KOPT-K1 (cell line): ENCODE results near the gene SPCS1.

ENCODE experiments used
- H3K27ac ChIP-seq: fragments of 200-600 bp; sonication (generic); 2 replicates; pipeline ENCODE4 v1.5.1; 2016; ENCODE audit warnings: antibody characterized with exemption, mild to moderate bottlenecking, low read depth, low read length; ENCODE audit not compliant: poor library complexity, severe bottlenecking
- H3K36me3 ChIP-seq: fragments of 200-600 bp; sonication (generic); 2 replicates; pipeline ENCODE4 v1.5.1; 2017; ENCODE audit warnings: antibody characterized with exemption, mild to moderate bottlenecking, low read length, moderate library complexity; ENCODE audit not compliant: insufficient read depth
- H3K9me3 ChIP-seq: fragments of 200-600 bp; sonication (generic); 2 replicates; pipeline ENCODE4 v1.5.1; 2017; ENCODE audit warnings: antibody characterized with exemption, low read length, mild to moderate bottlenecking; ENCODE audit not compliant: insufficient read depth, poor library complexity, severe bottlenecking

SPCS1 gene

DNA sequence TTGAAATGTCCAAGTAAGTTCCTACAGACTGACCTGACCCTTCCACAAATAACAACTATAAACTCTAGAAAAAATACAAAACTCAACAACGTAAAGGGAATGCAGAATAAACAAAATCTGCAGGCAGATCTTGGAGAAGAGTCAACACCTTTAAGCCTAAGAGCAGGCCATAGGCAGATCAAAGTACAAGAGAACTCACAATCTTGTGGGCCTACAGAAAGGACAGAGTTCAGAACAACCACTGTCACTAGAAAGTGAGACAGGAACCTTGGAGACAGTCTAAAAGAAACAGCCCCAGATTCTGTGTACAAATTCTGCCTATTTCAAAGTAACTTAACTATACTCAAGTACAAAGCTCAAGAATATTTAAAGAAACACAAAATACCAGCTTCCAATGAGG lies 33.8 kb downstream of the SPCS1 start:
- Histone ChIP-seq H3K36me3 (peaks cover 84% of the 10 kb centered on the region), H3K27ac (no peak overlapping the region), H3K9me3 (no peaks in the 10 kb centered on the region)

- no peak overlapping the region for H3K27ac ChIP-seq
- H3K36me3 ChIP-seq, result peaks cover 91% of the 10 kb centered on the region
- H3K9me3 ChIP-seq, result no peaks in the 10 kb centered on the region
Observed at GRCh38 chr3:52742418-52743041, 36.6 kb downstream of the SPCS1 start.

GRCh38 chr3:52743152-52743551 lies 37.2 kb downstream of the SPCS1 start:
- Histone ChIP-seq H3K27ac (no peak overlapping the region), H3K9me3 (no peaks in the 10 kb centered on the region), H3K36me3 (peaks cover 90% of the 10 kb centered on the region)

DNA sequence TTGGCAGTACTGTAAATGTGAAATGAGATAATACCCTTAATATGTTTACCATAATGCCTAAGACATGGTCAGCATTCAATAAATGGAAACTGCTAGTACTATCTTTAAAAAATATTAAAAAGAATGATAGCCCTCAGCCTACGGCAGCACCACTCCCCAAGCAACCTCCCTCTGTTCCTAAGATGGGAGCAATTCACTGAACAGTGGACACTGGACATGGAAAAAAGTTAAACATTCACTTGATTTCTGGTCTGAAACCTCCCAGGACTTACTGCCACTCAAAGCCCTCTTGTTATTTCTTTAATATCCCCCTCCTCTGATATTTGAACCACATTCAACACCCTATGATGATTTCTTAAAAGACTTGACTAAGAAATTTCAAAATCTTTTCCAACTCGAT lies 37.8 kb downstream of the SPCS1 start:
- Histone ChIP-seq H3K9me3 (no peaks in the 10 kb centered on the region), H3K36me3 (peaks cover 90% of the 10 kb centered on the region), H3K27ac (no peak overlapping the region)

DNA sequence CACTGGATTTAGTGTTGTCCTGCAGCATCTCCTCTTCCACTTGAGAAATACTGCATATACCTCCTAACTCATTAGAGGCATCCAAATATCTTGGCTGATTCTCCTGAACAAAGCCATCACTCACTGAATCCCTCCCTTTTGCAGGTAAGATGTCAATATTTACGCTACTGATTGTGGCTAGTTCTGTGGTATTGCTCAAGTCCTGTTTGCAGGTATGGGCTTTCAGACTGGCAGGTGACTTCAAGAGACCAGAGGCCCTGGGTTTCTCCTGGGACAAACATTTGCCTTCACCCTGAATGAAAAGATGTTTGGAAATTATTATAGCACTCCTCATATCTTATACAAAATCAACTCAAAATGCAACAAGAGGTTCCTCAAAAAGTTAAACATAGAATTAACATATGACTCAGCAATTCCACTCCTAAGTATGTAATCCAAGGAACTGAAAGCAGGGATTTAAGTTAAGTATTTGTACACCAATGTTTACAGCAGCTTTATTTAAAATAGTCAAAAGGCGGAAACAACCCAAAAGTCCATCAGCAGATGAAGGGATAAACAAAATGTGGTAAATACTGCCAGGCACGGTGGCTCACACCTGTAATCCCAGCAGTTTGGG lies 46.2 kb downstream of the SPCS1 start:
- H3K9me3 ChIP-seq, result no peaks in the 10 kb centered on the region
- no peak overlapping the region for H3K27ac ChIP-seq
- peaks cover 80% of the 10 kb centered on the region for H3K36me3 ChIP-seq

GRCh38 chr3:52754373-52754772 lies 48.5 kb downstream of the SPCS1 start:
- peaks cover 78% of the 10 kb centered on the region for H3K36me3 ChIP-seq
- H3K9me3 ChIP-seq, result no peaks in the 10 kb centered on the region
- H3K27ac ChIP-seq, result no peak overlapping the region

GRCh38 chr3:52756141-52756540 lies 50.2 kb downstream of the SPCS1 start:
- peaks cover 76% of the 10 kb centered on the region for H3K36me3 ChIP-seq
- no peak overlapping the region for H3K27ac ChIP-seq
- H3K9me3 ChIP-seq, result no peaks in the 10 kb centered on the region
